Fibroblast of villous mesenchyme (primary cell): ENCODE results near the gene COQ9. TPM values are rescaled to one million over a fixed set of nuclear protein-coding genes. Genes with fewer than 3 reads are reported as not detected.

Experiments used
- DNase-seq: peaks from one replicate; pipeline ENCODE4 v3.0.0-alpha.2; 2010; ENCODE audit warnings: low read depth
- H3K4me3 ChIP-seq: 2 replicates; pipeline ENCODE4 v1.5.1; 2011; ENCODE audit warnings: low read depth, mild to moderate bottlenecking, low read length
- total RNA-seq: library from RNA; depleted of rRNA; stranded (reverse); fragments of >200 nt; gene quantifications from 2 replicates; pipeline ENCODE4 v1.2.3, GENCODE V29; 2012
- TF ChIP-seq, protein P1 (sequence below): IDR thresholded peaks from 2 replicates; pipeline ENCODE4 v1.5.1; 2012; ENCODE audit warnings: low read depth, mild to moderate bottlenecking, low read length; ENCODE audit not compliant: insufficient read depth

COQ9 gene
- total RNA-seq, 1 donor: 44.5 TPM

DNA sequence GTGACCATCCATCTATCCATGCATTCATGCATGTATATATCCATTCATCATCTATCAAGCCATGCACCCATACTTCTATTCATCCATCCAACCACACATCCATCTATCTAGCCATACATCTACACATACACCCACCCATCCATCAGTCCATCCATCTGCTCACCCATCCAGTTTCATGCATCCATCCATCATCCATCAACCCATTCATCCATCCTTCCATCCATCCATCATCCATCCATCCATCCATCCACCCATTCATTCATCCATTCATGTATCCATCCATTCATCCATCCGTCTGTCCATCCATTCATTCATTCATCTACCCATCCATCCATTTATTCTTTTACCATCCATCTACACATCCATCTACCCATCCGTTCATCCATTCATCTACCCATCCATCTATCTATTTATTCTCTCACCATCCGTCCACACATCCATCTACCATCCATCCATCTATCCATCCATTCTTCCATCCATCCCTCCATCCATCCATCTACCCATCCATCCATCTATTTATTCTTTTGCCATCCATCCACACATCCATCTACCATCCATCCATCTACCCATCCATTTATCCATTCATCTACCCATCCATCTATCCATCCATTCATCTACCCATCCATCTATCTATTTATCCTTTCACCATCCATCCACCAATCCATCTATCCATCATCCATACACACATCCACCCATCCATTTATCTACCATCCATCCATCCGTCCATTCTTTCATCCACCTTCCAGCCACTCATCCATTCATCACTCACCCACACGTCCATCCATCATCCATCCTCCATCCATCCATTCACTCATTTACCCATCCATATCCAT is 39.5 kb upstream of the COQ9 start:
- TF ChIP-seq, protein P1, sequence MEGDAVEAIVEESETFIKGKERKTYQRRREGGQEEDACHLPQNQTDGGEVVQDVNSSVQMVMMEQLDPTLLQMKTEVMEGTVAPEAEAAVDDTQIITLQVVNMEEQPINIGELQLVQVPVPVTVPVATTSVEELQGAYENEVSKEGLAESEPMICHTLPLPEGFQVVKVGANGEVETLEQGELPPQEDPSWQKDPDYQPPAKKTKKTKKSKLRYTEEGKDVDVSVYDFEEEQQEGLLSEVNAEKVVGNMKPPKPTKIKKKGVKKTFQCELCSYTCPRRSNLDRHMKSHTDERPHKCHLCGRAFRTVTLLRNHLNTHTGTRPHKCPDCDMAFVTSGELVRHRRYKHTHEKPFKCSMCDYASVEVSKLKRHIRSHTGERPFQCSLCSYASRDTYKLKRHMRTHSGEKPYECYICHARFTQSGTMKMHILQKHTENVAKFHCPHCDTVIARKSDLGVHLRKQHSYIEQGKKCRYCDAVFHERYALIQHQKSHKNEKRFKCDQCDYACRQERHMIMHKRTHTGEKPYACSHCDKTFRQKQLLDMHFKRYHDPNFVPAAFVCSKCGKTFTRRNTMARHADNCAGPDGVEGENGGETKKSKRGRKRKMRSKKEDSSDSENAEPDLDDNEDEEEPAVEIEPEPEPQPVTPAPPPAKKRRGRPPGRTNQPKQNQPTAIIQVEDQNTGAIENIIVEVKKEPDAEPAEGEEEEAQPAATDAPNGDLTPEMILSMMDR: no peak
- H3K4me3 ChIP-seq: no peak overlapping the region
- DNase-seq: no peak

- TF ChIP-seq, protein P1: no peak
- DNase-seq: no peak
- no peak overlapping the region for H3K4me3 ChIP-seq
Observed at GRCh38 chr16:57409065-57409464, 38.2 kb upstream of the COQ9 start.

GRCh38 chr16:57409870-57410587 is 37.2 kb upstream of the COQ9 start:
- no peak overlapping the region for H3K4me3 ChIP-seq
- TF ChIP-seq, protein P1: no peak
- no peak for DNase-seq

DNA sequence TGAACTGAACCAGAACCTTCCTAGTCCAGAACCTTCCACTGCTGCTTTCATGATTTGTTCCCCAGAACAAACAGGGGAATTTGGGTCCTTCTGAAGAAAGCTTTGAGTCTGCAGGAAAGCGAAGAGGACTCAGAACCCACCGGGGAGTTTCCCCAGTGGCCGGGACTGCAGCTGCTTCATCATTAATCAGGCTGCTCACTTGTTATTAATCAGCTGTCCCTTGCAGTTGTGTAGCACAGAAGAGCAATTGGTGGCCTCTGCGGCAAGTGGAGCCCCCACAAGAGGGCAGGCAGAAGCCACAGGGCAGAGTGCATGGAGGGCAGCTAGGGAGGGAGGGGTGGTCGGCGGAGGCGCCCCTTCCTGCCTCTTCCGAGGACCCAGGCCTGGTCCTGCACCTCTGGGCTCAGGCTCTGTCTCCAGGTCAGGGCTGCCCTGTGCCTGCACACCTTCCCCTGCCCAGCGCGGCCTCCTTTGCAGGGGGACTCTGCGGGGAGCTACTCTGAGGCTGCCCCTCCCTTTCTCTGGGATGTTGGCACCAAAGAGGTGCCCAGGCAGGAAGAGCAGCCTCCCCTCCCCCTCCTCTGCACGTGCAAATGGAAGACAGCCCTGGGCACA is 35.8 kb upstream of the COQ9 start:
- H3K4me3 ChIP-seq: no peak overlapping the region
- TF ChIP-seq, protein P1: no peak
- no peak for DNase-seq

DNA sequence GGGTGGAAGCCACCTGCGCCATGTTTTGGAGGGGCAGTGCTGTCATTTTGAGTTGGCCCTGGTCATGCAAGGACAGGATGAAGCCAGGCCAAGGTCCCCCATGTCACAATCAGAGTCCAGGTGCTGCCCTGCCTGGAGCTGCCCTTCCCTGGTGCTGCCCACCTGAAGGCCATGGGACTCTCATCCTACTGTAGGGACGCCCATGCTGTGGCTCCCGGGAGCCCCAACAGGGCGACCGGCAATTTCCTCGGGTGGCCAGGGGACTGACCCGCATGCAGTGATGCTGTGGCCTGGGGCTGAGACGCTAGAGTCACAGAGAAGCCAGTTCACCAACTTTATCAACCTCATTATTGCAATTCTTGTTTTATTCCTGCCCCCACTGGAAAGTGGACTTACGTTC is 34.7 kb upstream of the COQ9 start:
- no peak for DNase-seq
- TF ChIP-seq, protein P1: no peak
- H3K4me3 ChIP-seq: no peak overlapping the region

GRCh38 chr16:57413301-57413730 is 34.0 kb upstream of the COQ9 start:
- H3K4me3 ChIP-seq: no peak overlapping the region
- DNase-seq: no peak
- TF ChIP-seq, protein P1: no peak
